HCT116 (cell line): ENCODE results near the gene NT5C3A.

ENCODE experiments used
- CEBPB ChIP-seq: IDR thresholded peaks from 2 replicates; pipeline ENCODE4 v1.6.1; 2012; ENCODE audit warnings: low read depth
- EGR1 ChIP-seq: IDR thresholded peaks from 2 replicates; pipeline ENCODE4 v1.6.1; 2012; ENCODE audit warnings: low read depth
- ELF1 ChIP-seq: IDR thresholded peaks from 2 replicates; pipeline ENCODE4 v1.6.1; 2012; ENCODE audit warnings: low read depth, borderline replicate concordance
- EZH2 ChIP-seq: fragments of 200-600 bp; sonication (generic); IDR thresholded peaks from 2 replicates; pipeline ENCODE4 v1.6.1; 2017; ENCODE audit warnings: antibody characterized with exemption, mixed run types
- POLR2A ChIP-seq: IDR thresholded peaks from 2 replicates; pipeline ENCODE4 v1.7.0; 2011; ENCODE audit warnings: borderline replicate concordance; ENCODE audit not compliant: insufficient read depth, insufficient read length; ENCODE audit errors: extremely low read depth
- POLR2AphosphoS5 ChIP-seq: IDR thresholded peaks from 2 replicates; pipeline ENCODE4 v1.6.1; 2011; ENCODE audit warnings: mild to moderate bottlenecking, low read depth, low read length, moderate library complexity
- REST ChIP-seq: IDR thresholded peaks from 2 replicates; pipeline ENCODE4 v1.6.1; 2012; ENCODE audit warnings: low read depth
- SIN3A ChIP-seq: IDR thresholded peaks from 2 replicates; pipeline ENCODE4 v1.6.1; 2012; ENCODE audit warnings: low read depth
- SP1 ChIP-seq: IDR thresholded peaks from 2 replicates; pipeline ENCODE4 v1.6.1; 2012; ENCODE audit warnings: low read depth
- TCF7L2 ChIP-seq: IDR thresholded peaks from 2 replicates; pipeline ENCODE4 v1.7.0; 2011; ENCODE audit warnings: borderline replicate concordance, inconsistent platforms; ENCODE audit not compliant: insufficient read depth, insufficient read length; ENCODE audit errors: extremely low read depth
- ZNF274 ChIP-seq: fragments of 200-500 bp; sonication (Bioruptor generic); IDR thresholded peaks from 2 replicates; pipeline ENCODE4 v1.6.1; 2014; ENCODE audit warnings: mild to moderate bottlenecking, low read depth, low read length, inconsistent platforms
- TF ChIP-seq, protein P1 (sequence below), 3 experiments: fragments of 200-600 bp in 1 of 3; sonication (generic) in 1 of 3; IDR thresholded peaks in 2 of 3; conservative IDR thresholded peaks in 1 of 3; 2 replicates each; pipeline ENCODE4 v1.5.1; 2012 to 2017; ENCODE audit warnings: low read depth in 2 of 3, low read length in 2 of 3, antibody characterized with exemption in 1 of 3, borderline replicate concordance in 1 of 3, control low read depth in 1 of 3, mild to moderate bottlenecking in 1 of 3, mixed read lengths in 1 of 3, mixed run types in 1 of 3, moderate library complexity in 1 of 3; ENCODE audit not compliant: insufficient read depth in 1 of 3
- TF ChIP-seq, protein P2 (sequence below): IDR thresholded peaks from 2 replicates; pipeline ENCODE4 v1.6.1; 2012

GRCh38 chr7:33044401-33044718 is 18.2 kb downstream of the NT5C3A start:
- TF ChIP-seq, protein P1, sequence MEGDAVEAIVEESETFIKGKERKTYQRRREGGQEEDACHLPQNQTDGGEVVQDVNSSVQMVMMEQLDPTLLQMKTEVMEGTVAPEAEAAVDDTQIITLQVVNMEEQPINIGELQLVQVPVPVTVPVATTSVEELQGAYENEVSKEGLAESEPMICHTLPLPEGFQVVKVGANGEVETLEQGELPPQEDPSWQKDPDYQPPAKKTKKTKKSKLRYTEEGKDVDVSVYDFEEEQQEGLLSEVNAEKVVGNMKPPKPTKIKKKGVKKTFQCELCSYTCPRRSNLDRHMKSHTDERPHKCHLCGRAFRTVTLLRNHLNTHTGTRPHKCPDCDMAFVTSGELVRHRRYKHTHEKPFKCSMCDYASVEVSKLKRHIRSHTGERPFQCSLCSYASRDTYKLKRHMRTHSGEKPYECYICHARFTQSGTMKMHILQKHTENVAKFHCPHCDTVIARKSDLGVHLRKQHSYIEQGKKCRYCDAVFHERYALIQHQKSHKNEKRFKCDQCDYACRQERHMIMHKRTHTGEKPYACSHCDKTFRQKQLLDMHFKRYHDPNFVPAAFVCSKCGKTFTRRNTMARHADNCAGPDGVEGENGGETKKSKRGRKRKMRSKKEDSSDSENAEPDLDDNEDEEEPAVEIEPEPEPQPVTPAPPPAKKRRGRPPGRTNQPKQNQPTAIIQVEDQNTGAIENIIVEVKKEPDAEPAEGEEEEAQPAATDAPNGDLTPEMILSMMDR (IDR thresholded peaks at IDR 0.05 in 2 of 3, conservative IDR thresholded peaks at IDR 0.05 in 1 of 3; ENCODE audit: borderline replicate concordance in 1 of 3, insufficient read depth in 1 of 3, low read depth in 2 of 3, low read length in 2 of 3) = no peak
- TF ChIP-seq ZNF274 = no peak
- TF ChIP-seq CEBPB = no peak
- TF ChIP-seq POLR2A = no peak
- TF ChIP-seq REST = no peak
- TF ChIP-seq EGR1 = no peak
- no peak for TF ChIP-seq SIN3A
- TF ChIP-seq POLR2AphosphoS5 = no peak
- TF ChIP-seq, protein P2, sequence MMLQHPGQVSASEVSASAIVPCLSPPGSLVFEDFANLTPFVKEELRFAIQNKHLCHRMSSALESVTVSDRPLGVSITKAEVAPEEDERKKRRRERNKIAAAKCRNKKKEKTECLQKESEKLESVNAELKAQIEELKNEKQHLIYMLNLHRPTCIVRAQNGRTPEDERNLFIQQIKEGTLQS = no peak
- TF ChIP-seq EZH2 = no peak
- TF ChIP-seq ELF1 = no peak
- no peak for TF ChIP-seq TCF7L2
- TF ChIP-seq SP1 = no peak
